Muscle of back (tissue), 13 donors: Measurements from ENCODE around the gene CHST15. TPM values are rescaled to one million over a fixed set of nuclear protein-coding genes. Genes with fewer than 3 reads are reported as not detected.

Experiments used
- DNase-seq, 3 donors: peaks; one replicate each; pipeline versions ENCODE4 v3.0.0 to v3.0.0-alpha.2; 2013
- long read RNA-seq, 9 donors: transcript quantifications; one replicate each; lab custom pipeline, GENCODE V29; 2026
- polyA plus RNA-seq, 10 donors: library from polyadenylated mRNA; unstranded; fragments of 120-200 nt; gene quantifications; one replicate each; pipeline ENCODE4 v1.2.1, GENCODE V29; 2013; ENCODE audit not compliant: insufficient read length in 10 of 10

The CHST15 gene, protein sequence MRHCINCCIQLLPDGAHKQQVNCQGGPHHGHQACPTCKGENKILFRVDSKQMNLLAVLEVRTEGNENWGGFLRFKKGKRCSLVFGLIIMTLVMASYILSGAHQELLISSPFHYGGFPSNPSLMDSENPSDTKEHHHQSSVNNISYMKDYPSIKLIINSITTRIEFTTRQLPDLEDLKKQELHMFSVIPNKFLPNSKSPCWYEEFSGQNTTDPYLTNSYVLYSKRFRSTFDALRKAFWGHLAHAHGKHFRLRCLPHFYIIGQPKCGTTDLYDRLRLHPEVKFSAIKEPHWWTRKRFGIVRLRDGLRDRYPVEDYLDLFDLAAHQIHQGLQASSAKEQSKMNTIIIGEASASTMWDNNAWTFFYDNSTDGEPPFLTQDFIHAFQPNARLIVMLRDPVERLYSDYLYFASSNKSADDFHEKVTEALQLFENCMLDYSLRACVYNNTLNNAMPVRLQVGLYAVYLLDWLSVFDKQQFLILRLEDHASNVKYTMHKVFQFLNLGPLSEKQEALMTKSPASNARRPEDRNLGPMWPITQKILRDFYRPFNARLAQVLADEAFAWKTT
- polyA plus RNA-seq, result 10 to 100 TPM; 13.5 to 24.0 (median 18.5) TPM
- long read RNA-seq, donor 1, full-length matches to known transcripts, result 4 of 4 reads
- long read RNA-seq, donor 1, partial matches to known transcripts, result 0 of 4 reads
- long read RNA-seq, donor 1, other reads (novel, unspliced or antisense), result 0 of 4 reads
- long read RNA-seq, donor 2, full-length matches to known transcripts, result 3 of 3 reads
- long read RNA-seq, donor 2, partial matches to known transcripts, result 0 of 3 reads
- long read RNA-seq, donor 2, other reads (novel, unspliced or antisense), result 0 of 3 reads
- long read RNA-seq, donor 3, result 0 reads
- long read RNA-seq, donor 4, partial matches to known transcripts, result 0 of 1 reads
- long read RNA-seq, donor 4, other reads (novel, unspliced or antisense), result 0 of 1 reads
- long read RNA-seq, donor 5, full-length matches to known transcripts, result 4 of 4 reads
- long read RNA-seq, donor 5, partial matches to known transcripts, result 0 of 4 reads
- long read RNA-seq, donor 5, other reads (novel, unspliced or antisense), result 0 of 4 reads
- long read RNA-seq, donor 6, full-length matches to known transcripts, result 2 of 2 reads
- long read RNA-seq, donor 6, partial matches to known transcripts, result 0 of 2 reads
- long read RNA-seq, donor 6, other reads (novel, unspliced or antisense), result 0 of 2 reads
- long read RNA-seq, donor 7, partial matches to known transcripts, result 0 of 3 reads
- long read RNA-seq, donor 7, other reads (novel, unspliced or antisense), result 0 of 3 reads
- long read RNA-seq, donor 8, full-length matches to known transcripts, result 3 of 3 reads
- long read RNA-seq, donor 8, partial matches to known transcripts, result 0 of 3 reads
- long read RNA-seq, donor 8, other reads (novel, unspliced or antisense), result 0 of 3 reads
- long read RNA-seq, donor 9, result 0 reads

DNA sequence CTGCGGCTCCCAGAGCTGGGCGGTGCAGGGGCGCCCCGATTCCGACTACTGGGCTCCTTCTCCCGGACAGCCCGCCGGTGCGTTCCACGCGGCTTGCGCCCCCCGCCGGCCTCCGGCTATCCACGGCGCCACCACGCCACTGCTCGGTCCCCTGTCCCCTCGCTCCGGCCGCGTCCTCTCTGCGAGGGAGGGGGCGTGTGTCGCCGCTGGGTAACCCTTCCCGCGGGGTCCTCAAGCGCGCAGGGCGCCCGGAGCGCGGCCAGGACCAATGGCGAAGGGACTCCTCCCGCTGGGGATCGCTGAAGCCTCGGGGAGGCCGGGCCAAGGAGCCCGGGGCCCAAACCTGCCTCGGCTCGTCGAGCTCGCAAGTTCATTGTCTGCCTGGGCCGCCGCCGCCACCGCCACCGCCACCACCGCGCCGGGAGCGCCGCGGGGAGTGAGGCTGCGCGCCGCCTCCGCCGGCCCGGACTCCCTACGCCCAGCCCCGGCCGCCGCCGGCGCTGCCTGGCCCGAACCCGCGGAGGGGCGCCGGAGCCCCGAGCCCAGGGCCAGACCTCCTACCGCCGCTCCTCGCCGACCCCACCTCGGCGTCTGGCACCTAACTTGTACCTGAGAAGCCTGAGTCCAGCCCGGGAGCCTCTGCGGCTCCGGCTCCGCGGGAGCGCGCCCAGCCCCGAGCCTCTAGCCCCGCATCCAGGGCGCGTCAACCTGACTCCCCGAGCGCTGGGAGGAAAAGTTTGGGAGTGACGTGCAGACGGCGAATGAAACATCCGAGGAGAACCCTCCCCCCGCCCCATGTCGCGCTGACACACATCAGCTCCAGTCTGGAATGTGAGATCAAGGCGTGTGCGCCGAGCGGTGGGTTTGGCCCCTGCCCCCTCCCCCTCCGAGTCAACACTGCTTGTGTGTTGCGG is at the start of gene CHST15:
Gene CHST15, minus strand, starts transcription at position 739 of the 914 bp plus-strand sequence. CDS start 47,386 bp downstream, outside the sequence.
- peak in 2 of 3 donors; percentile 68 to 79 for DNase-seq

GRCh38 chr10:124142960-124143359 is 49.6 kb upstream of the CHST15 start:
- no peak for DNase-seq

- DNase-seq, result no peak
Measured at GRCh38 chr10:124142006-124142739, 48.8 kb upstream of the CHST15 start.

GRCh38 chr10:124138883-124139348 is 45.5 kb upstream of the CHST15 start:
- no peak for DNase-seq

DNA sequence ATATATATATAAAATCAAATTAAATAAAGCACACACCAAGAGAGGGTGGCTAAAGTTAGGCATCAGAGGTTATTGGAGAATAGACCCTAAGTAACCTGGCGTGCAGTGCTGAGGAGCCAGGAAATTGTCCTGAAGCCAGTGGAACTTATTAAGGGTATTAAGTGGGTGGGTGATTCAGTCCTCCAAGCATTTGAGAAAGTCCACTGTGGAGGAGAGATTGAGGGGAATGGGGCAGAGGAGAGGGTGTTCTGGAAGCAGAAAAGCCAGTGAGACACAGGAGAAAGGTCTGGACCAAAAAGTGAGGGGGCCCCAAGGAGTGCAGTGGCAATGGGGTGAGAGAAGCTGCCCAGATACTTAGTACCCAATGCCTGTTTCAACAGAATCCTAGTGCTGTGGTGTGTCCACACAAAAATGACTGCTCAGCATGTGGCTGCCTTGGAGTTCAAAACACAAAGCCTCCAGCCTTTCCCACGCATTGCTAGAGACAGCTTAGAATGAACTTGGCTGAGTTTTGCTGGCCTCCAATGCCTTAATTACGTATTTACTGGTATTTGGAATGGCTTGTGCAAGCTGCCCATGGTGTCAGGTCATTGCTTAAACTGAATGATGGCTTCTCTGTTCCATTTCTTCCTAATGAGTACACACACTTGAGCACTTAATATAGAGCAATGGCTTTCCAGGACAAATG is 44.9 kb upstream of the CHST15 start:
- DNase-seq, result no peak

GRCh38 chr10:124134251-124134893 is 41.0 kb upstream of the CHST15 start:
- no peak for DNase-seq

DNA sequence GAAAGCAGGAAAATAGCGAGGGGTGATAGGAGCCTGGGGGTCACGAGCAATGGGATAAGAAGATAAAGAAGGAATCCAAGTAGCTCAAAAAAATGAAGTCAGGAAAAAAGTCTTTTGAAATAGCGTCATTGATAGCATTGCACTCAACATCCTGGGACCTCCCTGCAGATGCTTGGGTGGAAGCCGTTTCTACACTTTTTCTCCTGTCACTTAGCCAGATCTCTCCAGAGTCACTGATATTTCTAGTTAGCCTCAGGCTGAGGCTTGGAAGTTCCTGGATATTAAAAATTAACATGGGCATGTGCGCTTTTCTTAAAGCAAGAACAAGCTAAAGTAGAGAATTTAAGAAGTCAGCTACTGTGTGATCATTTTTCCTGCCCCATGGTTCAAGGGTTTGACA is 39.5 kb upstream of the CHST15 start:
- no peak for DNase-seq

- DNase-seq, result no peak
Measured at GRCh38 chr10:124132306-124132705, 38.9 kb upstream of the CHST15 start.

- no peak for DNase-seq
Measured at GRCh38 chr10:124131172-124131571, 37.8 kb upstream of the CHST15 start.

- DNase-seq, result no peak
Measured at GRCh38 chr10:124130198-124130900, 37.0 kb upstream of the CHST15 start.

DNA sequence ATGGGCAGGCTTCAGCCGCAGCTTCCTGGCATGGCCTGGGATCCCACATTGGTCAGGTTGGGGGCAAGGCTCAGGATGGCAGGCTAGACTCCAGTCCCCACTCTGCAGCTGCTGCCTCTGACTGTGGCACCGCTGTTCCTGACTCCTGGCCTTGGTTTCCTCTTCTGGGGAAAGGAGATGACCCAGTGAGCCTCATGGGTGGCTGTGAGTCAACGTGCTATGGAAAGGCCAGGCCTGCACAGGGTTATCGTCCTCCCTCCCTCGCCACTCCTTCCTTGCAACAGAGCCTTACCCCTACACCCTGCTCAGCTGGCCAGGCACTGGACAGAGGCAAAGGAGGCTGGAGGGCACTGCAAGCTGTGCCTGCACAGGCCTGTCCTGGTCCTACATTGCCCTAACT is 36.1 kb upstream of the CHST15 start:
- no peak for DNase-seq

- no peak for DNase-seq
Measured at GRCh38 chr10:124128811-124129145, 35.4 kb upstream of the CHST15 start.

GRCh38 chr10:124127965-124128810 is 34.8 kb upstream of the CHST15 start:
- DNase-seq, result no peak

DNA sequence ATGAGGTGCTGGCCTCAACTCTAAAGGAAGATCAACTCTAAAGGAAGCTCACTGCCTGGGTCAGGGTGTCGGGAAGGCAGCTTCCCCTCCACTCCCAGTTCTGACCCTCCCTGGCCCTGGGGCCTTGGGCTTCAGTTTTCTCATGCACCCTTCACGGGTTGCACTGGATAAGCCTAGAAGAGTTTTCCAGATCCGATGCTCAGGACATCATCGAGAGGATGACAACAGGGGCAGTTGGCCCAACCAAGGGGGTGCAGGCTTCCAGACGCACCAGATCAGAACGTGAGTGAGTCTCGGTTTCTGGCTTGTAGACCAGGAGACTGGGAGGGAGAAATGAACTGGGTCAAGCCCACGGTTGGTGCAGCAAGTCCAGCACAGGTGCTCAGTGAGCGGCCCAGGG is 34.2 kb upstream of the CHST15 start:
- DNase-seq, result no peak

- no peak for DNase-seq
Measured at GRCh38 chr10:124126983-124127385, 33.6 kb upstream of the CHST15 start.

GRCh38 chr10:124126145-124126982 is 33.0 kb upstream of the CHST15 start:
- no peak for DNase-seq
